Right lobe of liver (tissue), 4 donors: Measurements from ENCODE around the gene NLRP5.

Experiments
- POLR2A ChIP-seq: fragments of 450-650 bp; IDR thresholded peaks from one replicate; pipeline ENCODE4 v1.6.1; 2017; ENCODE audit warnings: antibody characterized with exemption, mild to moderate bottlenecking
- TF ChIP-seq, protein P1 (sequence below), 4 donors: fragments of 200-600 bp in 3 of 4; fragments of 450-650 bp in 1 of 4; IDR thresholded peaks; one replicate each; pipeline versions ENCODE4 v1.5.1 to v1.8.0; 2016 to 2022; ENCODE audit warnings: antibody characterized with exemption in 4 of 4, mild to moderate bottlenecking in 2 of 4
- donor health status: DM: no; HTN: no; CAD: no.
- donor health status: DM: no; HTN: no; CAD: no.
- donor health status: DM: no; HTN: yes; CAD: no.

DNA sequence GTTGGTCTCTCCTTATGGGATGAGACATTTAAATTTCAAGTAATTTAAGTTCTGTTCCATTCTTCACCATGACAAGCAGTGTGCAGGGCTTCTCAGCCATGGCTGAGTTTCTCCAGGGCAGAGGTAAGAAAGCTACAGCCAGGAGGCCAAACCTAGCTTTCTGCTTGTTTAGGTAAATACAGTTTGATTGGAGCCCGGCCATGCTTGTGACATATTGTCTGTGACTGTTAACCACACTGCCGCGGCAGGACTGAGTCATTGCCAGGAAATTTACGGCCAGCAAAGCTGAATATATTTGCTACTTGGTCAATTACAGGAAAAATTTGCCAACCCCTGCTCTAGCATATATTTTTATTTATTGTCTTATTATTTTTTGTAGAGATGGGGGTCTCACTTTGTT, 28.2 kb upstream of the NLRP5 start:
- TF ChIP-seq, protein P1, sequence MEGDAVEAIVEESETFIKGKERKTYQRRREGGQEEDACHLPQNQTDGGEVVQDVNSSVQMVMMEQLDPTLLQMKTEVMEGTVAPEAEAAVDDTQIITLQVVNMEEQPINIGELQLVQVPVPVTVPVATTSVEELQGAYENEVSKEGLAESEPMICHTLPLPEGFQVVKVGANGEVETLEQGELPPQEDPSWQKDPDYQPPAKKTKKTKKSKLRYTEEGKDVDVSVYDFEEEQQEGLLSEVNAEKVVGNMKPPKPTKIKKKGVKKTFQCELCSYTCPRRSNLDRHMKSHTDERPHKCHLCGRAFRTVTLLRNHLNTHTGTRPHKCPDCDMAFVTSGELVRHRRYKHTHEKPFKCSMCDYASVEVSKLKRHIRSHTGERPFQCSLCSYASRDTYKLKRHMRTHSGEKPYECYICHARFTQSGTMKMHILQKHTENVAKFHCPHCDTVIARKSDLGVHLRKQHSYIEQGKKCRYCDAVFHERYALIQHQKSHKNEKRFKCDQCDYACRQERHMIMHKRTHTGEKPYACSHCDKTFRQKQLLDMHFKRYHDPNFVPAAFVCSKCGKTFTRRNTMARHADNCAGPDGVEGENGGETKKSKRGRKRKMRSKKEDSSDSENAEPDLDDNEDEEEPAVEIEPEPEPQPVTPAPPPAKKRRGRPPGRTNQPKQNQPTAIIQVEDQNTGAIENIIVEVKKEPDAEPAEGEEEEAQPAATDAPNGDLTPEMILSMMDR (IDR thresholded peaks at IDR 0.05), result no peak
- TF ChIP-seq POLR2A, result no peak
